ENCODE measurements around the gene GLOD5.
"Not testable (repeated sequence)": the region's sequence is repeated elsewhere in the genome, so short reads cannot be mapped to it uniquely, and the experiment has no call there.

GLOD5 gene

DNA sequence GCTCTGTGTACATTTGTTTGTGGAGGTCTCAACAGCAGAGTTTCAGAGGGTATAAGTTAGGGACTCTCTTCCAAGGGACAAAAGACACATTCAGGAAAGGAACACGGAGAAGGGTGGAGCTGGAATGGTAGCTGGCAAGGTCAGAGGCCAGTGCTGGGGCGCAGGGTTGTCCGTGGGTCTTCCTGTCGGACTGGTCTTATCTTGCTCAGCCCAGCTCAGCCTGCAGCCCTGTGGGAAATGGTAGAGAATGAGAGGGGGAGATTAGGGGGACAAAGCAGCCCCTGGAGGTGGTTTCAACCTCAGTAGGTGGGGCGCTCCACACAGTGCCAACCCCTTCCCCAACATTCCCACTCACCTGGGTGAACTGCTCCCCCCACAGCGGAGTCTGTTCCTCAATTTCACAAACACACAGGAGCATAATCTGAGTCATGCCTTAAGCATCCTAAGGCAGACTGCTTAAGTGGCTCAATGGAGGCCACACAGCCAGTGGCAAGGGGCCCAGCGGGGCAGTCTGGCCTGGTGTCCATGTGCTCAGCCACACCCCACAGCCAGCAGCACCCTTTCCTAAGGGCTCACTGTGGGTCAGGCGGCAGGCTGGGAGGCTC lies 33.5 kb downstream of the GLOD5 start:
- DNase-seq: no peak

- no peak for DNase-seq
These were observed 36.8 kb downstream of the GLOD5 start for GRCh38 chrX:48798318-48798717.

GRCh38 chrX:48800574-48801279 lies 39.2 kb downstream of the GLOD5 start:
- DNase-seq: peak; percentile 33

DNA sequence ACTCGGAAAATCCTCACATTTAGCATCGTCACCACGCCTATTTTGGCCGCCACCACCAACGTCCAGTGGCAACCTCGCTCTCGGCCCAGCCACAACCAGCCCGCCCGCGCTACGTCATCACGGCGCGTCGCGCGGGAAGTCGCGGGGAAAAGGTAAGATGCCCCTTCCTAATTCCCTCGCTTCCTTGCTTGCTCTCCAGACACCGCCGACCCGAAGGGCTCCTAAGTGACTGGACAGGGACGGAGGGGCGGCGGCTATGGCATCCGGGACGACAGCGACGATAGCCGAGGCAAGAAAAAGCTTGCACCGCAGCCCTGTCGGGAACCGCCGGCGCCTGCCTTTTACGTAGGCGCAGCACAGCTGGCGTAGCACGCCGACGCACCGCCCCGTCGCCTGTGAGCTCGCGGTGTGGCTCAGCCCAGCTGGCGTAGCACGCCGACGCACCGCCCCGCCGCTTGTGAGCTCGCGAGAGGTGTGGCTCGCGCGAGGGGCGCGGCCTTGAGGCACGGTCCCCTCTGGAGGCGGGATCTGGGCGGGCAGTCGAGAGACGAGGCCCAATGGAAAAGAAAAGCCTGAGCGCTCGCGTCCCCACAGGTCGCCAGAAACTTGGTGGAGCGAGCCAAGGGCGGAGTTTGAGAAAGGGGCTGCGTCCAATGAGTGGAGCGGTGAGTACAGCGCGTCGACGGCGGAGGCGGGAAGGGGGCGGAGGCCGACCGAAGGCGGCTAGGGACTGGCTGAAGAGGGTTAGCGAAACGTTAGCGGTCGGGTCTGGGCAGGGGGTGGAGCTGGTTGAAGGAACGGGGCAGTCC lies 39.9 kb downstream of the GLOD5 start, which contains the start of gene HDAC6:
Gene HDAC6 (plus strand): TSS at position 788 of the 809 bp plus-strand sequence. CDS start 626 bp downstream, outside the sequence.
- DNase-seq: peak; percentile 98

GRCh38 chrX:48802089-48802904 lies 40.8 kb downstream of the GLOD5 start:
- DNase-seq: peak; percentile 85

DNA sequence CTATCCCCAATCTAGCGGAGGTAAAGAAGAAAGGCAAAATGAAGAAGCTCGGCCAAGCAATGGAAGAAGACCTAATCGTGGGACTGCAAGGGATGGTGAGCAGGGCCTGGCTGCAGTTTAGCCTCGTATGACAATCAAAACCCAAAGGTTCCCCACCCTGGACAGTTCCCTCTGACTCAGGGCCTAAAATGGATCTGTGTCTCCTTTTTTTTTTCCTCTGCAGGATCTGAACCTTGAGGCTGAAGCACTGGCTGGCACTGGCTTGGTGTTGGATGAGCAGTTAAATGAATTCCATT lies 41.3 kb downstream of the GLOD5 start:
- DNase-seq: no peak

DNA sequence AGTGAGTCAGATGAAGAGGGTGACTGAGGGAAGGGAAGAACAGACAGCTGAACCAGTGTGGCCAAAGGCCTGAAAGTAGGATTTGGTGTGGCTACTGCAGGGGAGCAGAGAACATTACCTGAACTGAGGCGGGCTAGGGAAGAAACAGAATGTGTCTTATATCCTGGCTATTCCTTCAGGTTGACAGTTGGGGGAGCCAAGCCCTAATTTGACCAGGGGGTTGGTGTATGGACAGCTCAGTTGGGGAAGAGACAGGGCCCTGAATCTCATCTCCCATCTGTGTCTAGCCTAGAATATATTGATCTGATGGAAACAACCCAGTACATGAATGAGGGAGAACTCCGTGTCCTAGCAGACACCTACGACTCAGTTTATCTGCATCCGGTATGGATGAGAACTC lies 44.5 kb downstream of the GLOD5 start:
- DNase-seq: no peak

DNA sequence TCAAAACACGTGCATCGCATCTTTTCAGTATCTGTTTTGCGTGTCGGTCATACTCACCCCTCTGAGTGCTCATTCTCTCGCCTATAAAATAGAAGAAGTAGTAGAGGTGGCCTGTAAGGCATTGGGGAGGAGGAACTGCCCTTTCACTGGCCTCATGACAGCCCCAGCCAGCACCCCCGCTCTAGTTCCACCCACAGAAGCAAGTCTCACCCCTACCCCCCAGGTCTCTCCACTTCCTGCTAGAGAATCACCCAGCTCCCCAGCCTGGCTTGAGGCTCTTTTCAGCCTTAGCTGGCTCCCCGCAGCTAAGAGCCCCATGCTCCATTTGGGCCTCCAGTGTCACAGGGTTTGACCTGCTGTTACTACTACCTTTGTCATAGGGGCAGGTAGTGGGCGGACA lies 52.1 kb downstream of the GLOD5 start:
- DNase-seq: peak; percentile 21

DNA sequence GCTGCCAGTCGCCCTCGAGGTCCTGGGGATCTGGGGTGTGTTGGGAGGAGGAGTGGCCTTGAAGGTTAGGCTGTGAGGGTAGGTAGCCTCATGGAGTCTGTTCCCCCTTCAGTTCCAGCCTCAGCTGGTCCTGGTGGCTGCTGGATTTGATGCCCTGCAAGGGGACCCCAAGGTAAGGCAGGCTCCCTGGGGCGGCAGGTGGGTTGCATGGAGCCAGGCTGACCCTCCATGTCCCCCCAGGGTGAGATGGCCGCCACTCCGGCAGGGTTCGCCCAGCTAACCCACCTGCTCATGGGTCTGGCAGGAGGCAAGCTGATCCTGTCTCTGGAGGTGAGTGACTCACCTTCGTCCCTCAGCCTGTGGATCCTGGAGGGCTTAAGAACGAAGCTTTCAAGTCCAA lies 53.2 kb downstream of the GLOD5 start:
- no peak for DNase-seq

DNA sequence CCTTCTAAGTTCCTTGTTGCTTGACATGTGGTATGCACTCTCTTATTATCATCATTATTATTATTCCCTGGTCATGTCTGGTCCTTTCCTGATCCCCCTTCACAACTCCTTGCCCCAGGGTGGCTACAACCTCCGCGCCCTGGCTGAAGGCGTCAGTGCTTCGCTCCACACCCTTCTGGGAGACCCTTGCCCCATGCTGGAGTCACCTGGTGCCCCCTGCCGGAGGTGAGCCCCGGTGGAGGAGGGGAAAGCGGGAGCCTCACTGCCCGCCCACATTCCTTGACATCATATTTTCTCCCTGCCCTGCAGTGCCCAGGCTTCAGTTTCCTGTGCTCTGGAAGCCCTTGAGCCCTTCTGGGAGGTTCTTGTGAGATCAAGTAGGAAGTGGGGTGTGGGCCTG lies 53.7 kb downstream of the GLOD5 start:
- no peak for DNase-seq

- no peak for DNase-seq
These were observed 54.7 kb downstream of the GLOD5 start for GRCh38 chrX:48816014-48816810.

GRCh38 chrX:48818098-48818497 lies 56.6 kb downstream of the GLOD5 start:
- no peak for DNase-seq

GRCh38 chrX:48818866-48819265 lies 57.3 kb downstream of the GLOD5 start:
- no peak for DNase-seq

DNA sequence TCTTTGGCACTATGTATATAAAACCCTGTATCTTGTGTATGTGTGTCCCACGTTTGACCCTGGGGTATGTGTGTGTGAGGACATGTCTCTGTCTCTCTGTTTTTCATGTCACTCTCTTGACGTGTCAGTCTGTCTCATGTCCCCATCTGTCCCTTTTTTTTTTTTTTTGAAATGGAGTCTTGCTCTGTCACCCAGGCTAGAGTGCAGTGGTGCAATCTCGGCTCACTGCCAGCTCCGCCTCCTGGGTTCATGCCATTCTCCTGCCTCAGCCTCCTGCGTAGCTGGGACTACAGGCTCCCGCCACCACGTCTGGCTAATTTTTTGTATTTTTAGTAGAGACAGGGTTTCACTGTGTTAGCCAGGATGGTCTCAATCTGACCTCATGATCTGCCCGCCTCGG lies 57.8 kb downstream of the GLOD5 start:
- DNase-seq: not testable (repeated sequence)

- no peak for DNase-seq
These were observed 61.5 kb downstream of the GLOD5 start for GRCh38 chrX:48823053-48823452.
